ENCODE measurements around the gene CCDC171.

Gene CCDC171

GRCh38 chr9:15570769-15571168 lies 17.9 kb downstream of the CCDC171 start:
- TF ChIP-seq EZH2phosphoT487 (conservative IDR thresholded peaks at IDR 0.05; ENCODE audit: low read length) = no peak
- TF ChIP-seq, protein P1, sequence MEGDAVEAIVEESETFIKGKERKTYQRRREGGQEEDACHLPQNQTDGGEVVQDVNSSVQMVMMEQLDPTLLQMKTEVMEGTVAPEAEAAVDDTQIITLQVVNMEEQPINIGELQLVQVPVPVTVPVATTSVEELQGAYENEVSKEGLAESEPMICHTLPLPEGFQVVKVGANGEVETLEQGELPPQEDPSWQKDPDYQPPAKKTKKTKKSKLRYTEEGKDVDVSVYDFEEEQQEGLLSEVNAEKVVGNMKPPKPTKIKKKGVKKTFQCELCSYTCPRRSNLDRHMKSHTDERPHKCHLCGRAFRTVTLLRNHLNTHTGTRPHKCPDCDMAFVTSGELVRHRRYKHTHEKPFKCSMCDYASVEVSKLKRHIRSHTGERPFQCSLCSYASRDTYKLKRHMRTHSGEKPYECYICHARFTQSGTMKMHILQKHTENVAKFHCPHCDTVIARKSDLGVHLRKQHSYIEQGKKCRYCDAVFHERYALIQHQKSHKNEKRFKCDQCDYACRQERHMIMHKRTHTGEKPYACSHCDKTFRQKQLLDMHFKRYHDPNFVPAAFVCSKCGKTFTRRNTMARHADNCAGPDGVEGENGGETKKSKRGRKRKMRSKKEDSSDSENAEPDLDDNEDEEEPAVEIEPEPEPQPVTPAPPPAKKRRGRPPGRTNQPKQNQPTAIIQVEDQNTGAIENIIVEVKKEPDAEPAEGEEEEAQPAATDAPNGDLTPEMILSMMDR (IDR thresholded peaks at IDR 0.05; ENCODE audit: insufficient read depth, low read length, poor library complexity, severe bottlenecking) = no peak
- Histone ChIP-seq H3K9me3 (ENCODE audit: insufficient read depth, low read length) (no peaks in the 10 kb centered on the region), H3K9me2 (replicated peaks; ENCODE audit: insufficient read depth, low read length) (no peaks in the 10 kb centered on the region), H3K36me3 (ENCODE audit: low read length) (no peaks in the 10 kb centered on the region), H3K9ac (ENCODE audit: low read length) (no peak overlapping the region), H3K4me3 (ENCODE audit: insufficient read depth, low read length, poor library complexity, severe bottlenecking) (no peak overlapping the region), H3K4me2 (ENCODE audit: low read depth, low read length, poor library complexity, severe bottlenecking) (no peak overlapping the region), H4K20me1 (ENCODE audit: low read depth, low read length) (no peaks in the 10 kb centered on the region), H3K79me2 (ENCODE audit: insufficient read depth, low read length) (no peaks in the 10 kb centered on the region), H3F3A (ENCODE audit: insufficient read depth) (no peaks in the 10 kb centered on the region), H2AFZ (ENCODE audit: low read depth, low read length, severe bottlenecking) (no peak overlapping the region), H3K27ac (ENCODE audit: low read depth, low read length) (no peak overlapping the region), H3K27me3 (ENCODE audit: low read length) (no peaks in the 10 kb centered on the region)

DNA sequence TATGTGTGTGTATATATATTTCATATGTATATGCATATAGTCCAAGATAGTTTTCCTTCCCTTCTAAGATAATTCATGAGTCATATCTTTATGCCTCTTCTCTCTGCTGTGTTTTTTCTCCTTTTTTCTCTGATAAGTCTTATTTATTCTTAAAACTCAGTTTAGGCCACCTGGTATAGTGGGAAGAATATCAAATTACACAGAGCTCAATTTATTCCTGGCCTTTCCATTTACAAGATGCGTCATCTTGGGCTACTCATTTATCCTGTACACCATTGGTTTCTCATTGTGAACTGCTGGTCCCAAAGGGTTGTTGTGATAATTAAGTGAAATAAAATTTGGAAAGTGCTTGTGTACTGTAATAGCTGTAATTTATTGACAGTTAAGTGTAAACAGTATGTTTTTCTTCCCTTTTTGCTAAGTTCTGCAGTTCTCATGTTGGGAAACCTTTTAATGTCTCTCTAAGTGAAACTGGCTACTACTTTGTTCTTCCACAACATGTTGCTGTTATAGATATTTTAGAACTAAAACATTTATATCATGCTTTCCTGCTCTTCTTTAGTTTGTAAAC lies 19.4 kb downstream of the CCDC171 start:
- no peaks in the 10 kb centered on the region for H3K27me3 ChIP-seq (ENCODE audit: low read length)
- H3F3A ChIP-seq (ENCODE audit: insufficient read depth) = no peaks in the 10 kb centered on the region
- no peak overlapping the region for H3K9ac ChIP-seq (ENCODE audit: low read length)
- no peak overlapping the region for H3K4me3 ChIP-seq (ENCODE audit: insufficient read depth, low read length, poor library complexity, severe bottlenecking)
- H3K4me2 ChIP-seq (ENCODE audit: low read depth, low read length, poor library complexity, severe bottlenecking) = no peak overlapping the region
- H3K36me3 ChIP-seq (ENCODE audit: low read length) = no peaks in the 10 kb centered on the region
- no peak overlapping the region for H3K27ac ChIP-seq (ENCODE audit: low read depth, low read length)
- H3K9me2 ChIP-seq (replicated peaks; ENCODE audit: insufficient read depth, low read length) = no peaks in the 10 kb centered on the region
- no peak for TF ChIP-seq EZH2phosphoT487 (conservative IDR thresholded peaks at IDR 0.05; ENCODE audit: low read length)
- TF ChIP-seq, protein P1 (IDR thresholded peaks at IDR 0.05; ENCODE audit: insufficient read depth, low read length, poor library complexity, severe bottlenecking) = no peak
- no peak overlapping the region for H2AFZ ChIP-seq (ENCODE audit: low read depth, low read length, severe bottlenecking)
- no peaks in the 10 kb centered on the region for H3K79me2 ChIP-seq (ENCODE audit: insufficient read depth, low read length)
- H3K9me3 ChIP-seq (ENCODE audit: insufficient read depth, low read length) = no peaks in the 10 kb centered on the region
- H4K20me1 ChIP-seq (ENCODE audit: low read depth, low read length) = no peaks in the 10 kb centered on the region

GRCh38 chr9:15576350-15577050 lies 23.7 kb downstream of the CCDC171 start:
- H3K27ac ChIP-seq (ENCODE audit: low read depth, low read length) = no peak overlapping the region
- TF ChIP-seq EZH2phosphoT487 (conservative IDR thresholded peaks at IDR 0.05; ENCODE audit: low read length) = no peak
- TF ChIP-seq, protein P1 (IDR thresholded peaks at IDR 0.05; ENCODE audit: insufficient read depth, low read length, poor library complexity, severe bottlenecking) = no peak
- H3K9me2 ChIP-seq (replicated peaks; ENCODE audit: insufficient read depth, low read length) = no peaks in the 10 kb centered on the region
- no peaks in the 10 kb centered on the region for H4K20me1 ChIP-seq (ENCODE audit: low read depth, low read length)
- H3K9ac ChIP-seq (ENCODE audit: low read length) = no peak overlapping the region
- no peak overlapping the region for H3K4me2 ChIP-seq (ENCODE audit: low read depth, low read length, poor library complexity, severe bottlenecking)
- H3F3A ChIP-seq (ENCODE audit: insufficient read depth) = no peaks in the 10 kb centered on the region
- no peaks in the 10 kb centered on the region for H3K27me3 ChIP-seq (ENCODE audit: low read length)
- no peak overlapping the region for H3K4me3 ChIP-seq (ENCODE audit: insufficient read depth, low read length, poor library complexity, severe bottlenecking)
- no peaks in the 10 kb centered on the region for H3K79me2 ChIP-seq (ENCODE audit: insufficient read depth, low read length)
- H3K9me3 ChIP-seq (ENCODE audit: insufficient read depth, low read length) = no peaks in the 10 kb centered on the region
- H2AFZ ChIP-seq (ENCODE audit: low read depth, low read length, severe bottlenecking) = no peak overlapping the region
- H3K36me3 ChIP-seq (ENCODE audit: low read length) = peaks cover 7% of the 10 kb centered on the region; the same call in 1 of the 2 replicates

All from SU-DHL-6 (cell line).